Stimulated activated CD4-positive, alpha-beta T cell treated with anti-CD3 and anti-CD28 coated beads, Interleukin-4, amount 100 ng/mL, for 24 hours (primary cell): Measurements from ENCODE around the gene CPNE7.

Experiments
- DNase-seq: peaks from one replicate; pipeline ENCODE4 v3.0.0-alpha.2; 2020

CPNE7 gene

GRCh38 chr16:89607937-89608740 lies 32.6 kb downstream of the CPNE7 start:
- no peak for DNase-seq

GRCh38 chr16:89610108-89610453 lies 34.5 kb downstream of the CPNE7 start:
- no peak for DNase-seq

- DNase-seq: no peak
Measured at GRCh38 chr16:89612415-89613166, 37.0 kb downstream of the CPNE7 start.

- no peak for DNase-seq
Measured at GRCh38 chr16:89613231-89613953, 37.8 kb downstream of the CPNE7 start, which contains the start of gene DPEP1. Gene DPEP1 (plus strand): TSS chr16:89613642. CDS start chr16:89630411, 16,769 bp downstream.

- no peak for DNase-seq
Measured at GRCh38 chr16:89613954-89614459, 38.4 kb downstream of the CPNE7 start.

- no peak for DNase-seq
Measured at GRCh38 chr16:89615176-89615575, 39.6 kb downstream of the CPNE7 start.

GRCh38 chr16:89615596-89616090 lies 40.1 kb downstream of the CPNE7 start:
- DNase-seq: no peak

GRCh38 chr16:89616623-89617022 lies 41.1 kb downstream of the CPNE7 start:
- no peak for DNase-seq

GRCh38 chr16:89617036-89617435 lies 41.5 kb downstream of the CPNE7 start:
- no peak for DNase-seq

GRCh38 chr16:89618109-89618998 lies 42.8 kb downstream of the CPNE7 start:
- no peak for DNase-seq

- DNase-seq: no peak
Measured at GRCh38 chr16:89619840-89620239, 44.3 kb downstream of the CPNE7 start.

- DNase-seq: no peak
Measured at GRCh38 chr16:89620406-89620841, 44.9 kb downstream of the CPNE7 start.

GRCh38 chr16:89621136-89621697 lies 45.7 kb downstream of the CPNE7 start:
- no peak for DNase-seq

- DNase-seq: no peak
Measured at GRCh38 chr16:89621698-89622409, 46.3 kb downstream of the CPNE7 start.

- no peak for DNase-seq
Measured at GRCh38 chr16:89623511-89624261, 48.1 kb downstream of the CPNE7 start.

GRCh38 chr16:89624777-89625761 lies 49.5 kb downstream of the CPNE7 start:
- no peak for DNase-seq

- DNase-seq: no peak
Measured at GRCh38 chr16:89629827-89630610, 54.5 kb downstream of the CPNE7 start.

- no peak for DNase-seq
Measured at GRCh38 chr16:89633064-89633631, 57.6 kb downstream of the CPNE7 start.
